Stomach (tissue), 9 donors: ENCODE results near the gene MRGPRG. TPM values are rescaled to one million over a fixed set of nuclear protein-coding genes. Genes with fewer than 3 reads are reported as not detected.

Experiments
- DNase-seq, 2 donors: peaks; one replicate each; pipeline versions ENCODE4 v3.0.0 to v3.0.0-alpha.2; 2013 to 2019
- H3K27ac ChIP-seq, 5 donors: fragments of 200-600 bp in 4 of 5; sonication (generic) in 4 of 5; one replicate each; pipeline ENCODE4 v1.5.1; 2013 to 2019; ENCODE audit warnings: mild to moderate bottlenecking in 1 of 5, moderate library complexity in 1 of 5
- H3K27me3 ChIP-seq, 3 donors: fragments of 200-600 bp; sonication (generic); one replicate each; pipeline ENCODE4 v1.5.1; 2017 to 2019; ENCODE audit warnings: mixed run types in 1 of 3
- H3K36me3 ChIP-seq, 4 donors: fragments of 200-600 bp; sonication (generic); 1 replicate in 3 of 4; 2 replicates in 1 of 4; pipeline ENCODE4 v1.5.1; 2016 to 2019
- H3K4me1 ChIP-seq, 4 donors: fragments of 200-600 bp; sonication (generic); one replicate each; pipeline ENCODE4 v1.5.1; 2016 to 2019
- H3K4me3 ChIP-seq, 4 donors: fragments of 200-600 bp; sonication (generic) in 3 of 4; one replicate each; pipeline ENCODE4 v1.5.1; 2016 to 2019; ENCODE audit warnings: mild to moderate bottlenecking in 1 of 4
- H3K9me3 ChIP-seq, 4 donors: fragments of 200-600 bp; sonication (generic); one replicate each; pipeline ENCODE4 v1.5.1; 2016 to 2019
- CTCF ChIP-seq, 7 experiments: fragments of 450-650 bp in 4 of 7; fragments of 200-600 bp in 3 of 7; sonication (generic) in 3 of 7; IDR thresholded peaks; one replicate each; pipeline ENCODE4 v1.5.1; 2016 to 2019; ENCODE audit warnings: antibody characterized with exemption in 7 of 7, control low read depth in 2 of 7, mild to moderate bottlenecking in 1 of 7
- EP300 ChIP-seq: sonication (generic); formaldehyde crosslinking; IDR thresholded peaks from one replicate; pipeline ENCODE4 v1.6.1; 2017; ENCODE audit warnings: antibody characterized with exemption
- POLR2A ChIP-seq, 4 donors: fragments of 450-650 bp; IDR thresholded peaks; one replicate each; pipeline ENCODE4 v1.6.1; 2016; ENCODE audit warnings: antibody characterized with exemption in 4 of 4, control low read depth in 2 of 4, mild to moderate bottlenecking in 1 of 4, moderate library complexity in 1 of 4
- POLR2AphosphoS5 ChIP-seq, 3 donors: sonication (generic); formaldehyde crosslinking; IDR thresholded peaks; one replicate each; pipeline ENCODE4 v1.6.1; 2016; ENCODE audit warnings: antibody characterized with exemption in 3 of 3
- WGBS, 5 donors: extraction: QIAGEN DNeasy Blood & Tissue Kit in 3 of 5; methylation state at CpG; one replicate each; pipeline versions ENCODE4 v1.1.5 to v1.1.7; 2013 to 2018; 5-methylcytosine and 5-hydroxymethylcytosine counted together
- intact Hi-C: fragments of 100-400 bp; cut with DNase I; formaldehyde crosslinking; loops from one replicate; pipeline ENCODE4 v1.15.1; 2023; ENCODE audit warnings: low total_unique reads
- polyA plus RNA-seq, 3 donors: library from polyadenylated mRNA; stranded (reverse); fragments of 200-250 nt; gene quantifications; one replicate each; pipeline ENCODE4 v1.2.3, GENCODE V29; 2013
- total RNA-seq, 5 donors: library from RNA; depleted of rRNA; stranded (reverse); fragments of >200 nt; gene quantifications; one replicate each; pipeline versions ENCODE4 v1.1.0 to v1.2.3, GENCODE V29; 2014 to 2016
- donor health status: healthy with polysubstance abuse.
- donor health status: Bipolar disorder and iron deficiency.
- donor health status: healthy.

MRGPRG gene
- total and polyA plus RNA-seq, 8 donors = not detected

- Histone ChIP-seq H3K4me1 (no peaks in the 10 kb centered on the region), H3K27me3 (no peaks in the 10 kb centered on the region), H3K4me3 (no peak overlapping the region), H3K27ac (no peak overlapping the region), H3K36me3 (no peaks in the 10 kb centered on the region), H3K9me3 (peaks cover 0 to 15% (median 8%) of the 10 kb centered on the region in 4 donors)
- intact Hi-C loops = no loop called here
- no peak for TF ChIP-seq POLR2AphosphoS5 (IDR thresholded peaks at IDR 0.05)
- DNase-seq = no peak
- WGBS, 5 donors = 76 to 88% (median 78%) methylated on average over 2 of the region's 2 CpGs
Measured at GRCh38 chr11:3177931-3178330, 40.7 kb downstream of the MRGPRG start.

- no peak for TF ChIP-seq CTCF (IDR thresholded peaks at IDR 0.05)
- TF ChIP-seq POLR2AphosphoS5 (IDR thresholded peaks at IDR 0.05) = no peak
- no peak for TF ChIP-seq POLR2A (IDR thresholded peaks at IDR 0.05)
- H3K9me3 ChIP-seq = peaks cover 0 to 15% (median 8%) of the 10 kb centered on the region in 4 donors
- intact Hi-C loops = no loop called here
- no peaks in the 10 kb centered on the region for H3K36me3 ChIP-seq
- H3K4me3 ChIP-seq = no peak overlapping the region
- H3K27ac ChIP-seq = no peak overlapping the region
- no peak for DNase-seq
- H3K27me3 ChIP-seq = no peaks in the 10 kb centered on the region
- no peaks in the 10 kb centered on the region for H3K4me1 ChIP-seq
Measured at GRCh38 chr11:3176487-3176886, 42.1 kb downstream of the MRGPRG start.

- TF ChIP-seq POLR2A (IDR thresholded peaks at IDR 0.05) = no peak
- no peak for TF ChIP-seq EP300
- no peak for TF ChIP-seq POLR2AphosphoS5 (IDR thresholded peaks at IDR 0.05)
- TF ChIP-seq CTCF (IDR thresholded peaks at IDR 0.05) = no peak
- Histone ChIP-seq H3K36me3 (no peaks in the 10 kb centered on the region), H3K9me3 (peaks cover 0 to 15% (median 8%) of the 10 kb centered on the region in 4 donors), H3K27ac (no peak overlapping the region), H3K4me3 (no peak overlapping the region), H3K27me3 (no peaks in the 10 kb centered on the region), H3K4me1 (peaks cover under 1 to 2% (median under 1%) of the 10 kb centered on the region in 4 donors)
- intact Hi-C loops = no loop called here
- DNase-seq = no peak
Measured at GRCh38 chr11:3175194-3175593, 43.4 kb downstream of the MRGPRG start.

GRCh38 chr11:3174387-3174786 lies 44.2 kb downstream of the MRGPRG start:
- H3K4me1 ChIP-seq = peaks cover 7 to 10% (median 9%) of the 10 kb centered on the region in 4 donors

More at GRCh38 chr11:3174387-3174786, 44.2 kb downstream of the MRGPRG start:
- H3K9me3 ChIP-seq = peaks cover 0 to 15% (median 8%) of the 10 kb centered on the region in 4 donors
- intact Hi-C loops = no loop called here
- H3K27me3 ChIP-seq = peaks cover 0 to 2% (median 0%) of the 10 kb centered on the region in 3 donors
- H3K27ac ChIP-seq = no peak overlapping the region
- H3K4me3 ChIP-seq = no peak overlapping the region
- no peak for DNase-seq
- no peaks in the 10 kb centered on the region for H3K36me3 ChIP-seq
- WGBS, 5 donors = 79 to 97% (median 89%) methylated on average over 3 of the region's 3 CpGs
- TF ChIP-seq POLR2AphosphoS5 (IDR thresholded peaks at IDR 0.05) (no peak), EP300 (no peak), POLR2A (IDR thresholded peaks at IDR 0.05) (no peak), CTCF (IDR thresholded peaks at IDR 0.05) (no peak)
